IMR-90 (cell line): ENCODE data around the gene BRAF.
"Not testable (repeated sequence)": the region's sequence is repeated elsewhere in the genome, so short reads cannot be mapped to it uniquely, and the experiment has no call there.

ENCODE experiments used
- BHLHE40 ChIP-seq: fragments of 150-350 bp; IDR thresholded peaks from 2 replicates; pipeline ENCODE4 v1.6.1; 2016; ENCODE audit warnings: mild to moderate bottlenecking, low read depth, low read length
- CEBPB ChIP-seq: IDR thresholded peaks from 2 replicates; pipeline ENCODE4 v1.6.1; 2012; ENCODE audit warnings: low read depth, low read length, improper control_type of control experiment
- CHD1 ChIP-seq: IDR thresholded peaks from 2 replicates; pipeline ENCODE4 v1.6.1; 2012; ENCODE audit warnings: low read depth, low read length, improper control_type of control experiment
- CTCF ChIP-seq: conservative IDR thresholded peaks from 2 replicates; pipeline ENCODE4 v1.5.1; 2012; ENCODE audit warnings: mild to moderate bottlenecking, low read depth, low read length, improper control_type of control experiment
- ELK1 ChIP-seq: fragments of 150-350 bp; IDR thresholded peaks from 2 replicates; pipeline ENCODE4 v1.6.1; 2016; ENCODE audit warnings: low read depth, mild to moderate bottlenecking, low read length, moderate library complexity, borderline replicate concordance
- FOS ChIP-seq: fragments of 150-350 bp; IDR thresholded peaks from 2 replicates; pipeline ENCODE4 v1.6.1; 2016; ENCODE audit warnings: low read depth, low read length
- POLR2A ChIP-seq: IDR thresholded peaks from 2 replicates; pipeline ENCODE4 v1.6.1; 2012; ENCODE audit warnings: mild to moderate bottlenecking, low read depth, low read length
- RAD21 ChIP-seq: IDR thresholded peaks from 2 replicates; pipeline ENCODE4 v1.6.1; 2012; ENCODE audit warnings: low read length, improper control_type of control experiment
- RCOR1 ChIP-seq: IDR thresholded peaks from 2 replicates; pipeline ENCODE4 v1.6.1; 2012; ENCODE audit warnings: mild to moderate bottlenecking, low read length, improper control_type of control experiment; ENCODE audit not compliant: insufficient replicate concordance
- RFX5 ChIP-seq: IDR thresholded peaks from 2 replicates; pipeline ENCODE4 v1.8.0; 2012; ENCODE audit warnings: low read depth, mild to moderate bottlenecking, low read length, moderate library complexity
- SMC3 ChIP-seq: fragments of 150-350 bp; IDR thresholded peaks from 2 replicates; pipeline ENCODE4 v1.6.1; 2016; ENCODE audit warnings: low read depth, mild to moderate bottlenecking, antibody characterized with exemption, low read length, moderate library complexity
- USF2 ChIP-seq: fragments of 150-350 bp; IDR thresholded peaks from 2 replicates; pipeline ENCODE4 v1.6.1; 2017; ENCODE audit warnings: mild to moderate bottlenecking, antibody characterized with exemption, low read length, low read depth

- not testable (repeated sequence) for TF ChIP-seq CTCF, SMC3, RFX5, POLR2A, RCOR1, CEBPB, BHLHE40, ELK1, FOS, RAD21, CHD1, USF2
Observed at GRCh38 chr7:140761375-140761774, 163.4 kb downstream of the BRAF start.
